CD4-positive, alpha-beta T cell treated with Interleukin-21 for 1 hour (primary cell): ENCODE results near the gene STK38.

Experiments
- DNase-seq: peaks from one replicate; pipeline ENCODE4 v3.0.0-alpha.2; 2020

Gene STK38

GRCh38 chr6:36563237-36563927, 16.1 kb upstream of the STK38 start:
- DNase-seq, result no peak

GRCh38 chr6:36560822-36561221, 13.5 kb upstream of the STK38 start:
- no peak for DNase-seq

DNA sequence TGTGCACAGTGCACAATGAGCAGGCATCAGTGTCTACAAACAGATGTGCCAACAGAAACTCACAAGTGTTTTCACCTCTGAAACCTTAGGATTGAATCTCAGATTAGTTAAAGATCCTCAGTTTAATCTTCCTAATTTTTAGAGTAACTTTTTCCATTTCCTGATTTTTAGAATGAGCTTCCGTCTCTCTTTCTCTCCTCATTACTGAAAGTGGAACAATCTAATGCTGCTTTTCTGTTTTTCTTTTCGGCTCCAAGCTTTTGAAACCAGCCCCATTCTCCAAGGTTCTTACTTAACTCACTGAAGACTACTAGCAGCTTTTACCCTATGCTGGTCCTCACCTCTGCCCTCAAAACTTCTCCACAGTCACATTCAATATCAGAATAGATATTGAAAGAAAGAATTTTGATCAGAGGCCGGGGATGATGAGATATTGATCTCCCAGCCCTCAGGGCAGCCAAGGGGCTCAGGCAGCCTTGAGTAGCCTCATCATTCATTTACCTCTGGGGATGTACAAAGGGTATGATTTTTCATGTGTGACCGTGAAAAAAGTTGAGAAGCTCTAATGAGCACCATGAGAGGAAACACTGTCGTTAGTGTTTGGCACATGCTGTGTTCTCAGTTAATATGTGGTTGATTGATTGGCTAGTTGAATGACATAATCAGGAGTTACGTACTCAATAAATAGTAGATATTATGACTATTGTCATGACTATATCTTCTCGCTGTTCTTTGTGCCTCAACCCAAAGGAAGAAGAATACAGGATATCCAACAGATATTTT, 11.9 kb upstream of the STK38 start:
- no peak for DNase-seq

- DNase-seq, result no peak
Measured at GRCh38 chr6:36556281-36556680, 9.0 kb upstream of the STK38 start.

- DNase-seq, result no peak
Measured at GRCh38 chr6:36555750-36556252, 8.5 kb upstream of the STK38 start.

DNA sequence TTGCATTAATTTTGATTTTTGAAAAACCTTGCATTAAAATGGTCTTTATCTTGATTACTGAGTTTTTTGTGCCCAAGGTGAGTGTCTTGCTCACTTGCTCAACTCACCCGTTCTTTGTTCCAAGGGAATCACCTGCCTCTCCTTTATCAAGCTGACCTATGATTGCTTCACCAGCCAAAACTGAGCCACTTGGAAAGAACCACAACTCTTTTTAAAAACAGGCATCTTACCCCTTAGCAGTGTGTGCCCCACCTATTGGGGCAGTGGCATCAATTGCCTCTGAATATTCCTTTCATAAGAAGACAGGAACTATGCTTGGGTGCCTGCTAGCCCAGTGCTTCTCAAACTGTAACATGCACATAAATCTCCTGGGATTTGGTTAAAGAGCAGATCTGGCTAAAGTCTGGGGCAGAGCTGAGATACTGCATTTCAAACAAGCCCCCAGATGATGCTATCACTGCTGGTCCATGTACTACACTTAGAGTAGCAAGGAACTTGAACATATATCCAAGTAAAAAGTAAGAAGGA, 3.3 kb upstream of the STK38 start:
- no peak for DNase-seq

DNA sequence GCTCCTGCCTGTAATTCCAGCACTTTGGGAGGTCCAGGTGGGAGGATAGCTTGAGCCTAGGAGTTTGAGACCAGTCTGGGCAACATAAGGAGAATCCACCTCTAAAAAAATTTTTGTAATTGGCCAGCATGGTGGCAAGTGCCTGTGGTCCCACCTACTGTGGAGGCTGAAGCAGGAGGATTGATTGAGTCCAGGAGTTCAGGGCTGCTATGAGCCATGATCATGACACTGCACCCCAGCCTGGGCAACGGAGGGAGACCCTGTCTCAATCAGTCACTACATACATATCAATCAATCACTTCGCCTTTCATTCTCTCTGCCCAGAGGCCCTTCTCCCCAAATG, 1.1 kb upstream of the STK38 start:
- DNase-seq, result no peak

DNA sequence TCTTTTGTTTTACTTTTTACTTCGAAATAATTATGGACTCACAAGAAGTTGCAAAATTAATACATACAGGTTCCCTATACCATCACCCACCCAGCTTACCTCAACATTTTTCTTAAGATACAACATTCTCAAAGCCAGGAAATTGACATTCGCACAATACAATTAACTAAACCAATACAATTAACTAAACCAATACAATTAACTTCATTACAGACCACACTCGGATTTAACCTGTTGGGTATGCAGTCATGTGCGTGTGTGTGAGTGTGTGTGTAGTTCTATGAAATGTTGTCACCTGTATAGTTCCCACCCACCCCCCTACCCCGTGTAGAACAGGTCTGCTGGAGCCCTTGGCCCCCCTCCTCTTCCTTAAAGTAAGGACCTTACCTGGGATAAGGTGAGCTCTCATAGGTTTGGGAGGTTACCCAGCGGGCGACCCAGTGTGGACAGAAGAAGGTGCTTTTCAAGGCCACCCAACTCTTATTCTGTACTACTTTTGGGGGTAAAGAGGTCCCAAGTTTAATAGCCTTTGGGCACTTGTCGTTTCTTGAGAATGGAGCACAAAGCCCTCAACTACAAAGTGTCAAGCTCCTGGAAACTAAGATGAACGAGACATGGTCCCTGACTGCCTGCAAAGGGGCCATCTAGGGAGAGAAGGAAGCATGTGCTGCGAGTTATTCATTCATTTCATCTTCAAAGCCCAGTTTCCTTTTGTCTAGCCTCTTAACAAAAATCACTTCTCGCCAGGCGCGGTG, 544 bp upstream of the STK38 start:
- DNase-seq, result no peak

GRCh38 chr6:36546308-36546919, 865 bp downstream of the STK38 start:
- DNase-seq, result peak; percentile 28

- no peak for DNase-seq
Measured at GRCh38 chr6:36545767-36546307, 1.4 kb downstream of the STK38 start.

GRCh38 chr6:36544228-36544627, 3.1 kb downstream of the STK38 start:
- peak; percentile 75 for DNase-seq

GRCh38 chr6:36542041-36542440, 5.2 kb downstream of the STK38 start:
- no peak for DNase-seq

GRCh38 chr6:36539814-36540568, 7.3 kb downstream of the STK38 start:
- DNase-seq, result peak; percentile 42

GRCh38 chr6:36536873-36537547, 10.3 kb downstream of the STK38 start:
- no peak for DNase-seq

DNA sequence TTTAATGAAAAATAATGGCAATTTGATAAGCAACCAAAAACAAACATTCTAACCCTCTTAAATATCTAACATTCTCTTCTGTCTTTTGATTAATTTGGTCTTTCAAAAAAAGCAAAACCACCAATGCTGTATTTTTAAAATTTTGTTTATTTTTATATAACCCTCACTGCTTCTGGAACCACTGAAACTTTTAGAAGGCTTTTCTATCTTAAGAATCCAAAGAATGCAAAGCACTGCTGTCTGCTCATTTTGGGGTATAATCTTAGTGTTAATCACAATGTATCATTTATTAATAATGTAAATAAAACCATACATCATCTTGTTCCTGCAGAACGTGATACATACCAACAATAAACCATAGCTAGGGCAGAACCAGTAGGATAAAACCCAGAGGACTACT, 14.0 kb downstream of the STK38 start:
- DNase-seq, result no peak

DNA sequence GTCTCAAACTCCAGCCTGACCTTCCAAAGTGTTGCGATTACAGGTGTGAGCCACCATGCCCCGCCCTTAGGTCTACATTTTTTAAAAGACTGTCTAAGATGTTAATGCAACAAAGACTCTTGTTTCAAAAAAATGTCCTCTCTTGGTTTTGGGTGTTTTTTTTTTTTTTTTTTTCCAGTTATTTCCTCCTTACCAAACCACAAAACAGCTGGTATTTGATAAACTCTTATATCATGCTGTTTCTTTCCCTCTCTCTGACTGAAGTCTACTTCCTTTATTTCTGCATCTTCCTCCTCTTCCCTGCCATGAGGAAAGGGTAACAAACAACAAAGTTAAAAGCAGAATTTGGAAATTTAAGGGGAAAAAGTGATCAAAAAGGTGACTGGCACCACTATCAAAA, 21.2 kb downstream of the STK38 start:
- no peak for DNase-seq

- no peak for DNase-seq
Measured at GRCh38 chr6:36525346-36525745, 21.9 kb downstream of the STK38 start.

GRCh38 chr6:36524871-36525270, 22.4 kb downstream of the STK38 start:
- no peak for DNase-seq

DNA sequence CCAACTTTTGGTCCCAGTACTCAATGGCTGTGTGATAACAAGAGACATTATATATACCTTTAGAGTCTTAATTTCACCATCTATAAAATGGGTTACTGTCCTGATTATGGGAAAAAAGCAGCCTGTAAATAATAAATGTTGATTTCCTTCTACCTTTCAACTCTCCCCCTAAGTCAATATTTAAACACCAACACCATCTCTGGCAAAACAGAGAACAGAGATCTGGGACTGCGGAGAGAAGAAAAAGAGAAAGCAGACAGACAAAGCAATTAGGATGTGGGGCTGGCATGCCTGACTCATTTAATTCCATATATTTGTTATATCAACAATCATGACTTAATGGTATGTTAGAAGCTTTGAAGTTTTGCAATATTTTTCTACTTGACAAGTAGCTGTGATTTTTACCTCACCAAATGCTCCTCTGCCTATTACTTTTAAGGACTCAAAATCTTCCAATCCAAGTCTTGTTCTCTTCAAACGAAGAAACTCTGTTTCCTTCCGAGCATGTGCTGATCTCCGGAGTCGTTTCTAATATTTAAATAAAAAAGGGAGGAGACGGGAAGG, 23.3 kb downstream of the STK38 start:
- DNase-seq, result no peak

DNA sequence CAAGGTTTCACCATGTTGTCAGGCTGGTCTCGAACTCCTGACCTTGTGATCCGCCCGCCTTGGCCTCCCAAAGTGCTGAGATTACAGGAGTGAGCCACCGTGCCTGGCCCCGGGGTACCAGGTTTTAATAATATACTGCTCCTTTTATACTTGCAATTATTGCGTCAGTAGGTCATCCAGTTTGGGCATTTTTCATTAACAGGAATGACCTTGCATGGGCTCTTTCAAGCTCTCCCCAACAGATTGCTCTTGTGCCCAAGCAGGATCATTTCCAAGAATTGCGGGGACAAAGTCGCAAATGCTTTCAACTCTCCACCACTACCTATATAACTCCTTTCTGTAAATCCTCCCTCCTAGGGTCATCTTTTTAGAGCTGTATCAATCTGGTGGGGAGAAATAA, 23.8 kb downstream of the STK38 start:
- DNase-seq, result no peak

DNA sequence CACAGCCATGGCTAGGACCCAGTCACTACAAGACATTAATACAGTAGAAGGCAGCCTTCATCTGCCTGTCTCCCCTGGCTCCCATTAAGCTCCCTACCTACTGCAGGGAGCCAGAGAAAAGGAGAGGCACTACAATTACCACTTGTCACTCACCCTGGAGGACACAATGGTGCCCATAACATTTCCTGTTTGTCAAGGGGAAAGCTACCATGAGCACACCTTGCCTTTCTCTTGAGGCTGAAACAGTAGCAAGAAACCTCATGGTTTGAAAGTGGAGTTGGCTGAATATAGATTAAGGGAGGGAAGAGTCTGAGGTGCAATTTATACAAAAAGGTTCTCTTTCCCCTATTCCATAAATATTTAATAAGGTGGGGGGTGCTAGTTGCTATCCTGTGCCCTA, 27.9 kb downstream of the STK38 start:
- no peak for DNase-seq
